ENCODE results near the gene DCHS2. TPM values are rescaled to one million over a fixed set of nuclear protein-coding genes. Genes with fewer than 3 reads are reported as not detected.

Gene DCHS2
- total and polyA plus RNA-seq, 2 of the 8 experiments (the other 6 are each of a cell fraction or from before 2014, with no cell fraction given), result 0.54 to 2.6 TPM

- no peak overlapping the region for H3K9ac ChIP-seq (replicated peaks in 1 of 4; ENCODE audit: extremely low read depth in 1 of 4, low read depth in 3 of 4, low read length in 3 of 4)
- no peak overlapping the region for H2BK20ac ChIP-seq (ENCODE audit: low read length)
- POLR2A ChIA-PET (ENCODE audit: partially characterized antibody), result interaction anchor here (0.7 kb wide), 1 partner anchor 545 kb away, joined by 3 read pairs; no protein-coding TSS in a partner anchor
- no peaks in the 10 kb centered on the region for H3K36me3 ChIP-seq (ENCODE audit: control insufficient read depth in 2 of 4, insufficient read depth in 4 of 4, low read length in 3 of 4)
- no peak overlapping the region for H4K8ac ChIP-seq (ENCODE audit: extremely low read depth, insufficient read depth, low read length)
- H3K79me1 ChIP-seq (ENCODE audit: low read depth, low read length), result no peaks in the 10 kb centered on the region
- no peak overlapping the region for H4K91ac ChIP-seq (replicated peaks; ENCODE audit: insufficient read length, low read length)
- H3K27me3 ChIP-seq (replicated peaks in 1 of 4; ENCODE audit: control insufficient read depth in 3 of 4, extremely low read depth in 1 of 4, insufficient read depth in 3 of 4, low read length in 3 of 4), result no peaks in the 10 kb centered on the region
- 77% methylated on average over 2 of the region's 4 CpGs; no CpG with 5 or more reads in 1 of the 2 experiments for WGBS, 2 experiments (ENCODE audit: extremely low coverage in 1 of 2, insufficient coverage in 1 of 2, insufficient read length in 1 of 2, insufficient replicate concordance in 2 of 2, low coverage in 1 of 2, low lambda C conversion rate in 2 of 2, missing lambda C conversion rate in 1 of 2)
- no peak overlapping the region for H3K14ac ChIP-seq (ENCODE audit: insufficient read length)
- DNase-seq (ENCODE audit: low read depth in 1 of 2, low spot score in 2 of 2) (no peak), FAIRE-seq (no peak)
- no peak overlapping the region for H3K4ac ChIP-seq (replicated peaks; ENCODE audit: insufficient read length, low read depth, low read length)
- H2BK5ac ChIP-seq (ENCODE audit: low read depth, low read length), result no peak overlapping the region
- H3K4me2 ChIP-seq (ENCODE audit: insufficient read depth in 1 of 2, low read depth in 2 of 2, low read length in 2 of 2), result no peak overlapping the region
- no peak overlapping the region for H2BK120ac ChIP-seq (replicated peaks; ENCODE audit: low read depth, low read length)
- H4K20me1 ChIP-seq (replicated peaks in 1 of 2; ENCODE audit: control insufficient read depth in 1 of 2, insufficient read depth in 2 of 2, low read length in 2 of 2), result no peaks in the 10 kb centered on the region
- peaks cover 3 to 6% of the 10 kb centered on the region in 2 experiments; a peak in 2 of 4 replicates for H3K9me3 ChIP-seq (ENCODE audit: insufficient read depth in 2 of 2, low read depth in 1 of 2, low read length in 1 of 2)
- no peak overlapping the region for H2BK15ac ChIP-seq (ENCODE audit: low read length)
- H3K23me2 ChIP-seq (ENCODE audit: low read depth, low read length), result no peaks in the 10 kb centered on the region
- no peak overlapping the region for H2AFZ ChIP-seq (ENCODE audit: low read length)
- H3K56ac ChIP-seq (replicated peaks; ENCODE audit: insufficient read length, low read depth, low read length), result no peak overlapping the region
- no peak overlapping the region for H2BK12ac ChIP-seq (ENCODE audit: low read depth, low read length)
- no peaks in the 10 kb centered on the region; a peak in 1 of 7 replicates for H3K4me1 ChIP-seq (replicated peaks in 1 of 4; ENCODE audit: control insufficient read depth in 3 of 4, insufficient read depth in 4 of 4, low read length in 3 of 4)
- no peaks in the 10 kb centered on the region for H3K79me2 ChIP-seq (ENCODE audit: control insufficient read depth in 1 of 2, insufficient read depth in 2 of 2, low read length in 2 of 2)
- CTCF ChIA-PET (ENCODE audit: partially characterized antibody), result interaction anchor here (0.6 to 4.2 kb wide), 7 partner anchors 10 to 432 kb away, joined by 3 to 30 read pairs (median 3); no protein-coding TSS in a partner anchor
- no peak overlapping the region for H3K27ac ChIP-seq (ENCODE audit: low read depth, low read length)
- H3K4me3 ChIP-seq (ENCODE audit: extremely low read depth in 1 of 4, insufficient read depth in 2 of 4, low read depth in 3 of 4, low read length in 4 of 4), result no peak overlapping the region
- no peak overlapping the region for H3K23ac ChIP-seq (ENCODE audit: insufficient read length)
- H2AK5ac ChIP-seq (ENCODE audit: low read depth, low read length), result no peak overlapping the region
- H4K5ac ChIP-seq (ENCODE audit: insufficient read length, low read depth, low read length), result no peak overlapping the region
- no peak overlapping the region for H3K18ac ChIP-seq (ENCODE audit: extremely low read depth, low read length)
- TF ChIP-seq BCL11A (IDR thresholded peaks at IDR 0.05; ENCODE audit: low read depth in 2 of 2, low read length in 2 of 2) (no peak), POLR2AphosphoS5 (IDR thresholded peaks at IDR 0.05; ENCODE audit: low read depth, low read length) (no peak), CHD2 (IDR thresholded peaks at IDR 0.05; ENCODE audit: low read length) (no peak), SP1 (IDR thresholded peaks at IDR 0.05; ENCODE audit: low read depth, low read length) (no peak), RNF2 (IDR thresholded peaks at IDR 0.05; ENCODE audit: borderline replicate concordance, low read depth, low read length, missing control alignments, poor library complexity, severe bottlenecking) (no peak), CBX8 (IDR thresholded peaks at IDR 0.05; ENCODE audit: borderline replicate concordance, low read depth, low read length) (no peak), HDAC2 (IDR thresholded peaks at IDR 0.05; ENCODE audit: borderline replicate concordance in 1 of 2, low read depth in 2 of 2, low read length in 2 of 2) (no peak), RXRA (IDR thresholded peaks at IDR 0.05; ENCODE audit: insufficient read depth, low read depth, low read length) (no peak), PHF8 (conservative IDR thresholded peaks at IDR 0.05; ENCODE audit: low read depth, low read length) (no peak), YY1 (IDR thresholded peaks at IDR 0.05; ENCODE audit: low read depth, low read length) (no peak), CEBPB (IDR thresholded peaks at IDR 0.05; ENCODE audit: low read depth, low read length) (no peak), CHD1 (IDR thresholded peaks at IDR 0.05; ENCODE audit: low read depth, low read length) (no peak), POLR2A (IDR thresholded peaks at IDR 0.05; ENCODE audit: control extremely low read depth in 1 of 2, low read depth in 2 of 2, low read length in 2 of 2) (no peak), TAF1 (IDR thresholded peaks at IDR 0.05; ENCODE audit: low read depth, low read length) (no peak), MAX (IDR thresholded peaks at IDR 0.05) (no peak)
Observed at GRCh38 chr4:154517591-154517990, 26.0 kb upstream of the DCHS2 start.

Data from H1 (cell line).